ENCODE data around the gene CNTRL.
A peak's percentile ranks its signal among the peaks of the same experiment; 100 is the strongest.

The CNTRL gene

GRCh38 chr9:121210536-121210935 lies 135.8 kb downstream of the CNTRL start:
- no peak for DNase-seq

- peak; percentile 57 for DNase-seq
These were observed 138.5 kb downstream of the CNTRL start for GRCh38 chr9:121213136-121213806.

GRCh38 chr9:121214005-121214404 lies 139.2 kb downstream of the CNTRL start:
- no peak for DNase-seq

- no peak for DNase-seq
These were observed 141.6 kb downstream of the CNTRL start for GRCh38 chr9:121216271-121216805.

GRCh38 chr9:121217609-121218292 lies 143.0 kb downstream of the CNTRL start:
- no peak for DNase-seq

- no peak for DNase-seq
These were observed 143.7 kb downstream of the CNTRL start for GRCh38 chr9:121218357-121219027.

GRCh38 chr9:121219530-121219929 lies 144.8 kb downstream of the CNTRL start:
- no peak for DNase-seq

- DNase-seq, result no peak
These were observed 146.4 kb downstream of the CNTRL start for GRCh38 chr9:121220996-121221663.

- DNase-seq, result no peak
These were observed 146.9 kb downstream of the CNTRL start for GRCh38 chr9:121221664-121222055.

GRCh38 chr9:121222524-121223171 lies 147.9 kb downstream of the CNTRL start:
- no peak for DNase-seq

GRCh38 chr9:121225240-121225639 lies 150.5 kb downstream of the CNTRL start:
- no peak for DNase-seq

GRCh38 chr9:121226175-121226574 lies 151.4 kb downstream of the CNTRL start:
- no peak for DNase-seq

Measured in activated gamma-delta T cell treated with Interleukin-2 at 50 U/mL for 16 hours (primary cell).